ENCODE measurements around the gene SREBF2.

SREBF2 gene

DNA sequence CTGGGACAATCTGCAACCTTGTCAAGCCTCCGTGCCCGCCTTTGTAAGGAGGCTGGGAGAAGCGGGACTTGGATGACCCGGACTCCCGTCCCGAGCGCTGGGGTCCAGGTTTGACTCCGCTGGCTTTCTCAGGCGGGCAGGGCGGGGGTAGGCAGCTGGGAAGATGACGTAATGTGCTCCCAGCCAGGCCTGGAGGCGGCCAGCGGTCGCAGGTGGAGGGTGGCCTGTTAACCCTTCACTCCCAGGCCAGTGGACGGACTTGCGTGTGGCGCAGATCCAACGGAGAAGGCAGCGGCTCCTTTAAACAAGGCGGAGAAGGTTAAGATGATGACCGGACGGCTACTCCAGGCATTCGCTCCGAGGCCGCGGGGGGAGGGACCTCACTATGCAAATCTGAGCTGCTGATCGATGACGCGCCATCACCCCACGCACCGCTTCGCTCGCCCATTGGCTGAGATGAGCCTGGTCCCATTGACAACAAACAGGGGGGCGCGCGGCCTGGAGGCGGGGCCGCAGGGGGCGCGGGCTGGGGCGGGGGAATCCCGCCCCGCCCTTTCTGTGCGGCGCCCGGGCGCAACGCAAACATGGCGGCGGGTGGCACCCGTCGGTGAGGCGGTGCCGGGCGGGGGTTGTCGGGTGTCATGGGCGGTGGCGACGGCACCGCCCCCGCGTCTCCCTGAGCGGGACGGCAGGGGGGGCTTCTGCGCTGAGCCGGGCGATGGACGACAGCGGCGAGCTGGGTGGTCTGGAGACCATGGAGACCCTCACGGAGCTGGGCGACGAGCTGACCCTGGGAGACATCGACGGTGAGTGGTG lies at the start of gene SREBF2:
Gene SREBF2 (plus strand): TSS at position 553 of the 816 bp plus-strand sequence. CDS start 166 bp downstream, at position 719.
- peak; percentile 93 to 98 (median 96) for DNase-seq

DNA sequence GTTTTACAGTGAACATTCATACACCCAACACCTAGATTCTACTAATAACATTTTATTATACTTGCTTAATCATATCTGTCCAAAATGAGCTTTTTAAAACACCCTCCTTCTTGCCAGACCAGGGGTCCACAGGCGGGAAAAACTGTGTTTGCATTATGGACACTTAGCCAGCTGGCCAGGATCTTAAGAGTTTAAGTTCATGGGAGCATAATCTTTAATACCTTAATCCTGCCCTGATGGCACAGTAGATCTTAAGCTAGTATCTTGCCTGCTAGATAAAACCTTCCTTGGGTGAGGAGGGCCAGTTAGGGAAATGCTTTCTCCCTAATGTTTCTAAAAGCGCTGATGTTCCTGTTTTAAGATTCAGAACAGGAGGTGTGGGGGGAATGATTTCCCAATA lies 45.6 kb upstream of the SREBF2 start:
- no peak for DNase-seq

DNA sequence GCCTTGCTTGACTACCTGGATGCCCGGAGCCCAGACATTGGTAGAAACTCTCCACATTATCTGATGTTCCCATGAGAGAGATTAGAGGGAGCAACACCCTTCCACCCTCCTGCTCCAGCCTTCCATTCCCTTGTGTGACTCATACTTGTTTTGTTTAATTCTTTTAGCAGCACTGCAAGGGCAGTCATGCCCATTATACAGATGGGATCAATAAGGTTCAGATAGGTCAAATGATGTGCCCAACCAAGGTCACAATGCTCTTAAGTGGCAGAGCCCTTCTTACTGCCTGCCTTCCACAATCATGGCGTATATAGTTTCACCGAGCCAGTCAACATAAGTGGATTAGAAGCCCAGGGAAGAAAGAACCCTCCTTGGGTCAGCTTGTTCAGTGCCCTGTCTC lies 39.0 kb upstream of the SREBF2 start:
- DNase-seq, result no peak

DNA sequence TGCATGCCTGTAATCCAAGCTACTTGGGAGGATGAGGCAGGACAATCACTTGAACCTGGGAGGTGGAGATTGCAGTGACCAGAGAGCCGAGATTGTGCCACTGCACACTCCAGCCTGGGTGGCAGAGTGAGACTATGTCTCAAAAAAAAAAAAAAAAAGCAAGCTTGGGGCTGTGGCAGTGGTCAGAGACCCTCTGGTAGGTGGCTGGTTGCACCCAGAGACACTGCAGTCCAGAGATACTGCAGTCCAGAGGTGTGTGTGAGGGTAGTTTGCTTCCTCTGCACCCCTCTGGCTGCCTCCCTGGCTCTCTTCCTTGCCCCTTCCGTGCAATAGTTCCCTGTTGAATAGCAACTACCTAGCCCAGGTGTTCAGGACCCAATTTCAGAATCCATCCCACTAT lies 34.2 kb upstream of the SREBF2 start:
- DNase-seq, result no peak

DNA sequence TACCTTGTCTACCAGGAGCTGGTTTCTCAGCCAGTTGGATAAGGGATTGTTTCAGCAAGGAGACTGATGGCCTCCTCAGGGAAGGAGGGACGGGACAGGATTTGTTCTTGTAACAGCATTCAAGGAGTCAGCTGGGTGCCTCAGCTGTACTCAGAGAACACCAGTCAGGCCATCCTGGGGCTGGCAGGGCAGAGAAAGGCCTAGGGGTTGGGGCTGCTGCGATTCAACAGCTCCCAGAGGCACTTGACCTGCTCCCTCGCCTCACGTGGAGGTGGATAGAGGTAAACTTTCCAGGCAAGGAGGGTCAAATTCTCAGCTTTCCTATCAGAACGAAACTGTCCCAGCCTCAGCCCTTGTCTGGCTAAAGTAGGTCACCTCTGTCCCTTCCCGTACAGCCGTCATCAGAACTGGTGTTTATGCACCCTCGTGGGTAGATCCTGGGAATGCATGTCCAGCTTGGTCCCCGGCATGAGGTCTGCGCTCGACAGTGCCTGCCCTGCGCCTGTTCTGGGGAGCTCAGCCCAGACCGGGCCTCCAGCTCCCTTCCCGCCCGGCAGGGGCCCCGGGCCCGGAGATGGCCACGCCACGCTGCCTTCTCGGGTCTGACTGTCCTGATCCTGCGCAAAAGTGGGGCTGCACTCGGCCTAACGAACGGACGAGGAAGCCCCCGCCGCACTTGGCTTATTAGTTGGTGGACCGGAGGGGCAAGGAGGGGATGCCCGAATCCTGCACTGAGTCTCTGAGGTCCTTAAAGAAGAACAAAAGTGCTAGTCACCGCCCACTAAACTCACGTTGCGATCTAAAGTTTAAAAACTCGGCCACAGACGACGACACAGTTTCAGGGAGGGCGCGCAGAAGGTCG lies 33.2 kb upstream of the SREBF2 start:
- peak in 1 of 6 experiments; percentile 56 for DNase-seq

DNA sequence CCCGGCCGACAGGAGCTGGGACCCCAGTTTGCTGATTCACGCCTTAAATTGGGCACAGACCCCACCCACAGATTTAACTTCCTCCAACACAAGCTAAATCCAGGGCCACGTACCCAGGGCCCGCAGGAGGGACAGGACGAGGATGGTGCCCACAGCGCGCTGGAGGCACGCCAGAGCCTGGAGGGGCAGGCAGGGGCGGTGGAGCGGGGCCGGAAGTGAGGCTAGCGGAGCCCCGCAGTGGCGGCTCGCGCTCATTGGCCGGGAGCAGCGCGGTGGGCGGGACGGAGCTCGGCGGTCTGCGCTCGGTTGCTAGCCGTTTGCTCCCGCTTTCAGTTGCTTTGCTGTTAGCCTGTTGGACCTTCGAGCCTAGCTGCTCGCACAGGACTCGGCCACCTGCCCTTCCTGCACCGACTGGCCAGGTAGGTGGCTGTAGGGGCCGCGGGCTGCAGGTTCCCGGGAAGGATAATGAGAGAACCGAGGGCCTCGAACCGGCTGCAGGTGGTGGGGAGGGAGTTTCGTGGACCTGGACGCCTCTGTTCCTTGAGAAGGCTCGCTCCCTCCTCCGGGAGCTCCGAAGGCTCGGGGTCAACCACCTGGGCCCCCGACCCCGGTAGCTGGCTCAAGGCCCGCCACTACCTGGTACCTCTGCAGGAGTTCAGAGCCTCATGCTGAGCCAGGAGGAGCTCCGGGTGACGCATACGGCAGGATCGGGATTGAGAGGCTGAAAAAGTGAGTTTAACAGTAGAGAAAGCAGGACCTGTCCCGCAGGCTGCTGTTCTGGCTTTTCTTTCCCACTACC lies 32.4 kb upstream of the SREBF2 start, which contains the start of gene CCDC134:
Gene CCDC134 (plus strand): TSS at position 332 of the 799 bp plus-strand sequence. CDS start 8,212 bp downstream, outside the sequence.
- DNase-seq, result peak; percentile 83 to 91 (median 86)

DNA sequence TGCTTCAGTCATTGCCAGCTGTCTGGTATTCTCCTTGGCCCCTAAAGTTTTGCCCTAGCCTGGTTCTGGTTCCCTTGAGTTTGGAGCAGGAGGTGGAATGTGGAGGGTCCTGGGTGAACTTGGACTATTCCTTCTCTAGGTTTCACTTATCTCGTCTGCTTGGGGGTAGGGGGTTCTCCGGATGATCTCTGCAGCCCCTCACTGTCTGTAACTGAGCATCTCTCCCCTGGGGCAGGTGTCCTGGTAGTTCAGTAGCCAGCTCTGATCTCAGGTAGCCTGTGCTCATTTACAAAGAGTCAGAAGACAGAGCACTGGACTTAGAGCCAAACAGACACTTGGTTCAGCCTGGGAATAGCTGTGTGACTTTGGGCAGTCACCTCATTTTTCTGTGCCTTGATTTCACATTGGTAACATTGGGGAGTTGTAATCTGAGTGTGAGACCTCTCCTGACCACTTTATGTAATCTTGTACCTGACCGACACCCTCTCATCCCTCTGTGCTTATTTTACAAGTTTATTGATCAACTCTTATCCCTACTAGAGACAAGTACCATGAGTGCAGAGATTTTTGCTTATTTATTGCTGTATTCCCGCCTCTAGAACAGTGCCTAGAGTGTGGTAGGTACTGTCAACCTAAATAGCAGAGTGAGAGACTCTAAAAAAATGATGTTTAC lies 31.6 kb upstream of the SREBF2 start:
- peak in 1 of 6 experiments; percentile 36 for DNase-seq

DNA sequence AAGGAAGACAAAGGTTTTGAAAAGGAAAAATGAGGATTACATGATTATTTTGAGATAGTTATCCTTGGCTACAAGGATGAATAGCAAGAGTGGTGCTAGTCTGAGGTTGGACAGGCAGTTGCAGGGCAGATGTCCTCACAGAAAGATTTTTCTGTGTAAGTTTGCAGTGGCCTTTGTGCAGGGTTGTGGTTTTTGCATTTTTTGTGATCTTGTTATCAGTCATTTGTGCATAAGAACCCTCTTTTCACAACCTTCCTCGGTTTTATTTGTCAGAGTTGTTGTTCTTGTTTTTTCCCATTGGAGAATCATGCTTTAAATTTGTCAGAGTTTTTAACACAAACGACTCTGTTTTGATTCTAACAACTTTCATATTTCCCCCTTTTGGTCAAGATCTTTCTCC lies 31.0 kb upstream of the SREBF2 start:
- DNase-seq, result no peak

DNA sequence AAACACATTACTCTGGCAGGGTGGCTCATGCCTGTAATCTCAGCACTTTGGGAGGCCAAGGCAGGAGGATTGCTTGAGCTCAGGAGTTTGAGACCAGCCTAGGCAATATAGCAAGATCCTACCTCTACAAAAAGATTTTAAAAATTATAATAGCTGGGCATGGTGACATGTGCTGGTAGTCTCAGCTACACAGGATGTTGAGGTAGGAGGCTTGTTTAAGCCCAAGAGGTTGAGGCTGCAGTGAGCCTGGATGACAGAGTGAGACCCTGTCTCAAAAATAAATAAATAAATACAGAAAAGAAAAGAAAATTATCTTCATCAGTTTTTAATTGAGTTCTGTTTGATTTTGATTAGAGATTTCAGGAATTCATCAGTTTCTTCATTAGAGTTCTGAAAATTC lies 27.3 kb upstream of the SREBF2 start:
- no peak for DNase-seq

DNA sequence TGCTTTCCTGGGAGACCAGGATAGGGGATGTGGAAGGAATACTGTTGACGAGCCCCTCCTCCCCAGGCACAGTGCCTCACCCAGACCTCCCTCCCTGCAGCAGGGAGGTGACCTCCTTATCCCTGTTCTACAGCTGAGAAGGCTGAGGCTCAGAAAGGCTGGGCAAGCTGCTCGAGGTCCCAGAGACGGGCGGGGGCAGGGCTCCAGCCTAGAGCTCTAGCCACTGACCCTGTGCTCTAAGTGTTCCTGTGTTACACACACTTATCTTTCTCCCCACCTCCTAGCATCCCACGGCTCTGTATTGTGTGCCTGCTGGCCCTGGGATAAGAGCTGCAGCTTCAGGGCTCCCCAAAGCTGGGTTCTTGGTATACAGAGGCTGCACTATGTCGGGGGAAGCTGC lies 24.5 kb upstream of the SREBF2 start:
- no peak for DNase-seq

DNA sequence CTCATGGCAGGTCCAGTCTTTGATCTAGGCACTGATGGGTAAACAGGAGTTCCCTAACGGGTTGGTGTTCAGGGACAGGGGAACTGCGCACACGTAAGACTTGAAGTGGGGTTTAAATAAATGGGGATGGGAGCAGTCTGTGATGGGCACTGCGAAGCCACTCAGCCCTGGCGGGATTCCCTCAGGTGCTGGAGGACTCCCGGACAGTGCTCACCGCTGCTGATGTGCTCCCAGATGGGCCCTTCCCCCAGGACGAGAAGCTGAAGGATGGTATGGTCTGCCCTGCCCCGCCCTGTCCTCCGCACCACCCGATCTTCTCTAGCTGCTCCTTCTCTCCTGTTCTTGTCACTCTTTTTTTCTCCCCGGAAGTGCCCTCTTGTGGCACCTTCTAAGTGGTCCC lies 22.9 kb upstream of the SREBF2 start:
- DNase-seq, result no peak

DNA sequence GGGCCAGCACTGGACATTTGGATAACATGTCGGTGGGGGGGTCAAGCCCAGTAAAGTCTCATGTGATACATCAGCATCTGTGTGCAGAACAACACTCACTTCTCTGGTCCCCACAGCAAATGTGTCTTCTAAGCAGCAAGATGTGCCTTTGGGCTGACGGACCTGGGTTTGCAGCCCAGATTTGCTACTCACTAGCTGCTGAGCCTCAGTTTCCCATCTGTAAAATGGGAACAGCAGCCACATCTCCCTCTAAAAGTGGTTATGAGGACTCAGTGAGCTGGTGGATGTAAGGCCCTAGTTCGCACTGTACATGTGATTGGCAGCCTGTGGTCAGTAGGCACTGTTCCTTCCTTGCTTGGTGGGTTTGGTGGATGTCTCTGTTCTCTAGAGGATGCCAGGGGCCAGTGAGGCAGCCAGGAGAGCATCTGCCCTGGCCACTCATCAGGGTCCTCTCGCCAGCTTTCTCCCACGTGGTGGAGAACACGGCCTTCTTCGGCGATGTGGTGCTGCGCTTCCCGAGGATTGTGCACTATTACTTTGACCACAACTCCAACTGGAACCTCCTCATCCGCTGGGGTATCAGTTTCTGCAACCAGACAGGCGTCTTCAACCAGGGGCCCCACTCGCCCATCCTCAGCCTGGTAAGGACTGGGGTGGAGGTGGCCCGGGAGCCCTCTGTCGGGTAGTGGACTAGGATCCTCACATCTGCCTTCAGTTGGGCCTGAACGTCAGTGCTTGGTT lies 19.9 kb upstream of the SREBF2 start:
- no peak for DNase-seq

DNA sequence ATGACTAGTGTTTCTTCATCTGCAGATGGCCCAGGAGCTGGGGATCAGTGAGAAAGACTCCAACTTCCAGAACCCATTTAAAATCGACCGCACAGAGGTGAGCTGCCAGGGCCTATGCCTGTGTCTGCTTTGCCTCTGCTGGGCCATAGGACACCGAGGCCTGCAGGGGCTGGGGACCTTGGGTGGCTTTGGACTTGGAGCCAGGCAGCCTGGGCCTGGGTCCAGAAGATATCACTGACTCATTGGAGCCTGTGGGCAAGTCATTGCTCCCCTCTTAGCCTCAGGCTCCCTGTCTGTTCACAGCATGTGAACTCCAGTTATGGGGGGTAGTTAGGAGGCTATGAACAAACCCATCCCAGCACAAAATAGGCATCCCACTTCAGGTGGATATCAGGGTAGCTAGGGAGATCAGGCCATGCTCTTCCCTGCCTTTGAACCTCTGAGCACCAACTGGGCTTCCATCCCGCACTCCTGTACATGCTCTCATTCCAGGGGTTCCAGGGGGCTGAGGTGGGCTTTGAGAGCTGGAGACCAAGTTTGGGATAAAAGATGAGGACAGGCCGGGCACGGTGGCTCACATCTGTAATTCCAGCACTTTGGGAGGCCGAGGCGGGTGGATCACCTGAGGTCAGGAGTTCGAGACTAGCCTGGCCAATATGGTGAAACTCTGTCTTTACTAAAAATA lies 19.0 kb upstream of the SREBF2 start:
- DNase-seq, result no peak

DNA sequence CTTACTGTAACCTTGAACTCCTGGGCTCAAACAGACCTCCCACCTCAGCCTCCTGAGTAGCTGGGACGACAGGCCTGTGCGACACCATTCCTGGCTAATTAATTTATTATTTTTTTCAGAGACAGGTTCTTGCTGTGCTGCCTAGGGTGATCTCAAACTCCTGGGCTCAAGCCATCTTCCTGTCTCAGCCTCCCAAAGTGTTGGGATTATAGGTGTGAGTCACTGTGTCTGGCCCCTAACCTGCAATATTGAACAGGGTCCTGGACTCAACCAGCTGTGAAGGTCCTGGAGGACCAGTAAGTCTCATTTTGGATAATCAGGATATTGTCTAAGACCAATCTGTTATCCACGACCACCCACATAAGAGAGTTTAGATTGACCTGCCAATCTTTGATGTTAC lies 17.2 kb upstream of the SREBF2 start:
- no peak for DNase-seq

DNA sequence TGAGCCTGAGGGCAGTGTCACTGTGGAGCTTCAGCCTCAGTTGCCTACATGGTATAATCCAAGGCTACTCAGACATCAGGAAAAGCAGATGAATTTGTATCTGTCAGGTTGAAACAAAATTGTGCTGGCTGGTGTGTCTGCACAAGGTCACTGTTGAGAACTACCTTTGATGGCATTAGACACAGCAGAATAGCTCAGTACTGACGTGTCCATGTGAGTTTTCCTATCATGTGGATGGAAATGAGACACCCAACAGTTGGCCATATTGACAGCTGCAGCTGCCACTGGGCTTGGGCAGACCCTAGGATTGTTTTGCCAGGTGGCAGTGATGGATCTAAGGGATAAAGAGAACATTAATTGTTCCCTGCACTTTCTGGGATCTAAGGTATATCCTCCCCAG lies 16.7 kb upstream of the SREBF2 start:
- DNase-seq, result no peak

DNA sequence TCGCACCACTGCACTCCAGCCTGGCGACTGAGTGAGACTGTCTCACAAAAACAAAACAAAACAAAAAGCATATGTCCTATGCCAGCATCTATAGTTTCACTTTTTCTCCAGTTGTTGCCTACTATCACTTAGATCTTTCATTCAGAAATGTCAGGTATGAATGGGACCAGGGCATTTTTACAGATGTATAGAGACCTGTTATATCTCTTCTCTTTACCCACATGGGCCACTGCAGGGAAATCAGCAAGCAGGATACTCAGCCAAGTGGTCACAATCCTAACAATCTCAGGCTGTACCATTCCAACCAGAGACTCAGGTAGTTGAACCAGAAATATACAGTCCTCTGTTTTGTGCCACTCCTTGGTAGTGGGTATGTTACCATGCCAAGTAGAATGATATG lies 16.0 kb upstream of the SREBF2 start:
- no peak for DNase-seq

DNA sequence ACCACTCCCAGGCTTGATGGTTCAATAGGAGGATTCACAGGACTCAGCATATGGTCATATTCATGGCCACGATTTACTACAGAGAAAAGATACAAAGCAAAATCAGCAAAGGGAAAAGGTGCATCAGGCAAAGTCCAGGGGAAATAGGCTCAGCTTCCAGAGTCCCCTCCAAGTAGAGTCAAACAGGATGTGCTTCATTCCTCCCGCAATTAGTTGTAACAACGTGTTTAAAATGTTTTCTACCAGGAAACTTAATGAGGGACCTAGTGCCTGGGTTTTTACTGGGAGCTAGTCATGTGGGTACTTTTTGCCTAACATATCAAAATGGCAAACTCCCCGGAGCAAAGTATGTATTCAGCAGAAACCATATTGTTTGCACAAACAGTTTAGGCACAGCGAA lies 14.9 kb upstream of the SREBF2 start:
- no peak for DNase-seq

DNA sequence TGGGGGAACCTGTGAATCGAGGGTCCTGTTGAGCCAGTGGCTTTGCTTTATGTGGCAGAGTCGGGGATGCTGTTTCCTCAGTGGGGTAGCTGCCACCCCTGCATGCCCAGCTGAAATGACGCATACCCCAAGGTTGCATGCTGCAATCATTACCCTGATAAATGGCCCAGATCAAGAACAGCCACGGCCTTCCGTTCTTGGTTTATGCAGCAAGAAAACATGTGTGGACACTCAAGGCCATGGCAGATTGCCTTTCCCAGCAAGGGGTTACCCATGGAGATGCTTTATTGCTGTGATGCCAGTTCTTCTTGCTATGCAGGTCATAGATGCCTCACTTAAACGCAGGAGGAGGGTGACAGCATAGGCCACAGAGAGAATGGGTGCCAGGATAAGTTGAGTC lies 14.3 kb upstream of the SREBF2 start:
- no peak for DNase-seq

DNA sequence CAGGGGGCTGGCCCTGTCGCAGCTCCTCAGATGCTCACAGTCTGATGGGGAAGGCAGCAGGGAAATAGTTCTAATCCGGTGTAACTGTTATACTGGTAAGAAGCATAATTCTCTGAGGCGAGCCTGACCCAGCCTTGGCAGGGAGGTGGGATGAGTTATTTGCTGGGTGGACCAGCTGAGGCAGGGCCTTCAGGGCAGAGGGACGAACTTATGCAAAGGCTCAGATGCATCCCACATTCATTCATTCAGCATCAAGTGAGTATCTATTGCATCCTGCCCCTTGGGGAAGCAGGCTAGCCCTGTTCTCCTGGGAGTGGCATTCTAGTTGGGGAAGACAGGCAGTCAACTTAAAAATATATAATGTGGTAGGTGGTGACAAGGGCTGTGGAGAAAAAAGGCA lies 13.6 kb upstream of the SREBF2 start:
- DNase-seq, result no peak

DNA sequence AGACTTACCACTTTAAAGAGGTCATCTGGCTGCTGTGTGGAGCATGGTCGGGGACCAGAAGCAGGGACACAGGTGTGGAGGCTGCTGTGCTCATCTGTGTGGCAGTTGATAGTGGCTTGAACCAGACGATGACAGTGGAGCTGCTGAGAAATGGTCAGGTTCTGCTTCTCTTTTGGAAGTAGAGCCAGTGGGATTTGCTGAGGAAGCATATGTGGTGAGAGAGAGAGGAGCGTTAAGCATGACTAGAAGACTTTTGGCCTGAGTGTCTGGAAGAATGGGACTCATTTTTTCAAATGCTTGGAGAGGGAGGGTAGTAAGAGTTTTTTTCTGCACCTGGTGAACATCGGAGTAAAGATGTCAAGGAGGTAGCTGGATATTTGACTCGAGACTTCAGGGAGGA lies 12.5 kb upstream of the SREBF2 start:
- no peak for DNase-seq

Measured in stimulated activated naive CD4-positive, alpha-beta T cell (primary cell).